ENCODE data around the gene ELMO1. TPM values are rescaled to one million over a fixed set of nuclear protein-coding genes. Genes with fewer than 3 reads are reported as not detected.

Gene ELMO1
- total RNA-seq, 1 donor from 2014 or later, result 0.69 TPM

- H3K4me3 ChIP-seq (ENCODE audit: low read depth, low read length), result no peak overlapping the region
- no peak for TF ChIP-seq CTCF (conservative IDR thresholded peaks at IDR 0.05; ENCODE audit: low read depth, low read length)
Observed at GRCh38 chr7:36942025-36942424, 506.6 kb downstream of the ELMO1 start.

DNA sequence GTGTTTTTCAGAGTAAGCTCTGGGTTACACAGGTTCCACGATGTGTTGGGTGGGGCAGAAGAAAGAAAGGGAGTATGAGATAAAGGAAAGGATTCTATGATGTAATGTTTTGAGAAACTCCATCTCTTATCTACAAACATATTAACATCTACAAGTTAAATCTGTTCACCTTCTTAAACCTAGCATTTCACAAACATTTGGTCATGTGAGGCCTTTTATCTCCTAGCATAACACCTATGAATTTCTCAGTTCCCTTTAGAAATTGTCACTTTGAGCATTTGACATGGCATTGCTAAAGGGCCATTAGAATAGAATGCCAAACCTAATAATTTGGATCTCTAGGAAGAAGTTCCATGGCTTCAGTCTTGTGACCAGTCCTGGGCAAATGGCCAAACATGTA is 507.3 kb downstream of the ELMO1 start:
- no peak for DNase-seq (ENCODE audit: low read depth)
- no peak for TF ChIP-seq CTCF (conservative IDR thresholded peaks at IDR 0.05; ENCODE audit: low read depth, low read length)

More at GRCh38 chr7:36942025-36942424, 506.6 kb downstream of the ELMO1 start:
- no peak for DNase-seq (ENCODE audit: low read depth)

DNA sequence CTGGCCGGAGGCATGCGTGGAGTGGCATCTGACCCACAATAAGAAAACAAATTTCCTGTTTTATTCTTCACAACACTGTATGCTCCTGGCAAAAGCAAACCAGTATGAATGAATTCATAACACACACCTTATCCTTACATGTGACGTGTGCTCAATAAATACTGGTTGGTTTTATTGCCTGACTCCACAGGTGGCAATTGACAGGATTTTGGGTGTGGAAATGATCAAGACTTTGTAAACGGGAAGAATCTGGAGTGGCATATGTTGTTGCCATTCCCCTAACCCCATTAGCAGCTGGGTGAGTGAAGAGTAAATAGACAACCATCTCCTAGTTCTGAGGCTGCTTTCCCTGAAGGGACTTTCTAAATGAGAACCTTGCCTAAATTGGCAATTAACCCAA is 508.8 kb downstream of the ELMO1 start:
- TF ChIP-seq CTCF (conservative IDR thresholded peaks at IDR 0.05; ENCODE audit: low read depth, low read length), result no peak
- no peak for DNase-seq (ENCODE audit: low read depth)
- H3K4me3 ChIP-seq (ENCODE audit: low read depth, low read length), result no peak overlapping the region

More for the DNA sequence above, 507.3 kb downstream of the ELMO1 start:
- no peak overlapping the region for H3K4me3 ChIP-seq (ENCODE audit: low read depth, low read length)

- no peak overlapping the region for H3K4me3 ChIP-seq (ENCODE audit: low read depth, low read length)
- peak; percentile 15 for TF ChIP-seq CTCF (conservative IDR thresholded peaks at IDR 0.05; ENCODE audit: low read depth, low read length)
- no peak for DNase-seq (ENCODE audit: low read depth)
Observed at GRCh38 chr7:36937754-36938563, 510.7 kb downstream of the ELMO1 start.

DNA sequence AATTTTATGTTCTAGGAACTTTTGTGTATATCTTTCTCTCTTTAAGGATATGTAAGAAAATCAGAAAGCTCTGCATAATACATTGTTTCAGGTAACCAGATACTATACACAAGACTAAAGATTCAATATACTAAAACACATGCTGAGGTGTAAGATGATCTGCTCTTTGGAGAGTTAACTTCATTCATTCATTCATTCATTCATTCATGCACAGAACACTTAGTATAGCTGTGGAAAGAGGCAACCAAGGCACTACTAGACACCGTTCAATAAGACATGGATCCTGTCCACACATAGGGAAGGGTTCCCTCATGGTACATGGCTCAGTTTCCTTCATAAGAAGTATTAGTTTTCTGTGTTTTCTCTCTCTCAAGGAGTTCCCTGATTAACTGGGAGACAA is 516.8 kb downstream of the ELMO1 start:
- no peak for TF ChIP-seq CTCF (conservative IDR thresholded peaks at IDR 0.05; ENCODE audit: low read depth, low read length)
- no peak overlapping the region for H3K4me3 ChIP-seq (ENCODE audit: low read depth, low read length)
- no peak for DNase-seq (ENCODE audit: low read depth)

DNA sequence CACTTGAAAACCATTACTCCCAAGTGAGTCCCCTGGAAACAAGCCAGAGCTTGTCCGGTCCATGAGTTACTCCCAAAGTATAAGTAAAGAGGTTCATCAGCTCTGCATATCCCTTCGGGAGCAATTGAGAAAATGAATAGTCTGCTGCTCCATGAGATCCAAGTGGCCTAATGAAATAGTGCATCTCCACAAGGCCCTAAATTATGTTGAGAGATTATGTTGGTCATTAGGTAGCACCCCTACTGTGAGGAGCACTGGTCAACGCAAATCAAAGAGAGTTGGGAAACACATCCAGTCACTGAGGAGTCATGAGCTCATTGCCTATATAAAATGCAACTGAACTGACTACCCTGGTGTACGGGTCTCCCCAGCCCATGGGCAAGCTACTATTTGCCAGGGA is 518.9 kb downstream of the ELMO1 start:
- no peak for TF ChIP-seq CTCF (conservative IDR thresholded peaks at IDR 0.05; ENCODE audit: low read depth, low read length)
- no peak for DNase-seq (ENCODE audit: low read depth)

GRCh38 chr7:36928718-36929117 is 519.9 kb downstream of the ELMO1 start:
- no peak for DNase-seq (ENCODE audit: low read depth)
- TF ChIP-seq CTCF (conservative IDR thresholded peaks at IDR 0.05; ENCODE audit: low read depth, low read length), result no peak
- no peak overlapping the region for H3K4me3 ChIP-seq (ENCODE audit: low read depth, low read length)

More for the DNA sequence above, 518.9 kb downstream of the ELMO1 start:
- H3K4me3 ChIP-seq (ENCODE audit: low read depth, low read length), result no peak overlapping the region

Measured in epithelial cell of proximal tubule (primary cell).